WERI-Rb-1 (cell line): ENCODE measurements around the gene IGF2.

Experiments used
- DNase-seq: peaks from one replicate; pipeline ENCODE4 v3.0.0-alpha.2; 2020
- H3K27ac ChIP-seq: fragments of 250-450 bp; sonication (Bioruptor Pico); 2 replicates; pipeline ENCODE4 v1.5.1; 2020; ENCODE audit warnings: mild to moderate bottlenecking, moderate library complexity
- H3K27me3 ChIP-seq: fragments of 250-450 bp; sonication (Bioruptor Pico); 2 replicates; pipeline ENCODE4 v1.5.1; 2021; ENCODE audit warnings: mild to moderate bottlenecking, low read depth, moderate library complexity; ENCODE audit not compliant: insufficient read depth, severe bottlenecking
- H3K36me3 ChIP-seq: fragments of 250-450 bp; sonication (Bioruptor Pico); 2 replicates; pipeline ENCODE4 v1.5.1; 2020; ENCODE audit warnings: mild to moderate bottlenecking, moderate library complexity
- H3K4me3 ChIP-seq: 2 replicates; pipeline ENCODE4 v1.5.1; 2011; ENCODE audit warnings: low read depth, mild to moderate bottlenecking, control low read depth, low read length
- H3K9me3 ChIP-seq: fragments of 250-450 bp; sonication (Bioruptor Pico); 2 replicates; pipeline ENCODE4 v1.5.1; 2021; ENCODE audit warnings: mild to moderate bottlenecking, moderate library complexity; ENCODE audit not compliant: severe bottlenecking
- CTCF ChIP-seq: IDR thresholded peaks from 2 replicates; pipeline ENCODE4 v1.5.1; 2011; ENCODE audit warnings: low read depth, mild to moderate bottlenecking, control low read depth, inconsistent platforms, low read length

Gene IGF2

DNA sequence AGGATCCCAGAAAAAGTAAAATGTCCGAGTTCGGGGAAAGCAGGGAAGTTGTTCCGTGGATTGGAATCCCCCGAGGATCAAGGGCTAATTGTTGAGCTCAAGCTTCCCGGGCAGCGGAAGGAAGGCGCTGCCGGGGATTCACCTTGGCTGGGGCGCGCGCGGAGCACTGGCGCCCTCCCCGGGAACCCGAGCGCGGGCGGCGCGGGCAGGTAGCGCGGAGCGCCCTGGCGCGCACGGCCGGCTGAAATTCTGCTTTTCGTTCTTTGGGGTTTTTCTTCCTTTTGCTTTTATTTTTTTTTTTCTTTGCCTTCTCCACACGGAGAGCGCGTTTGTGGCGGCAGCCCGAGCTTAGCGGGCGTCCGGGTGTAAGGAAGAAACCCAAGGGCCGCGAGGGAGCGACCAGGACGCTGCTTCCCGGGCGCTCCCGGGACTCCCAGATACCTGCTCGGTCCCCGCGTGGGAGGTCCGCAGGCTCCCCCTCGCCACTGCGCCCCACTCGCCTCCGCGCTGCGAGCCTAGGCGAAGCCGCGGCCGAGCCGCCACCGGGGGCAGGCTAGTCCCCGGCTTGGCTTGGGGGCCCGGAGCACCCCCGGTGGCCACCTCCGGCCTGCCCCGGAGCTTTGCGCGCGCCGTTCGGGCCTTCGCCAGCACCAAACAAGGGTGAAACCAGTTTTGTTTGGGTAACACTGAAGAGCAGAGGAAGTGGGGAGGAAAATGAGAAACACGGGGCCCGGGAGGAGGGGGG is 4.8 kb upstream of the IGF2 start:
- Histone ChIP-seq H3K4me3 (no peak overlapping the region), H3K9me3 (no peaks in the 10 kb centered on the region), H3K27ac (no peak overlapping the region), H3K27me3 (peaks cover 93% of the 10 kb centered on the region), H3K36me3 (no peaks in the 10 kb centered on the region)
- 0 out of 2 replicates have a peak, but pooled peaks have one; percentile 10 for TF ChIP-seq CTCF
- no peak for DNase-seq

- Histone ChIP-seq H3K27me3 (peaks cover 92% of the 10 kb centered on the region), H3K36me3 (no peaks in the 10 kb centered on the region), H3K27ac (no peak overlapping the region), H3K4me3 (no peak overlapping the region), H3K9me3 (no peaks in the 10 kb centered on the region)
- no peak for TF ChIP-seq CTCF
- DNase-seq, result no peak
Observed at GRCh38 chr11:2143477-2143798, 4.2 kb upstream of the IGF2 start.

GRCh38 chr11:2142762-2143202 is 3.6 kb upstream of the IGF2 start:
- DNase-seq, result no peak
- Histone ChIP-seq H3K36me3 (no peaks in the 10 kb centered on the region), H3K27me3 (peaks cover 87% of the 10 kb centered on the region), H3K27ac (no peak overlapping the region), H3K4me3 (no peak overlapping the region), H3K9me3 (no peaks in the 10 kb centered on the region)
- TF ChIP-seq CTCF, result no peak

- H3K27me3 ChIP-seq, result peaks cover 87% of the 10 kb centered on the region
- DNase-seq, result no peak
- H3K27ac ChIP-seq, result no peak overlapping the region
- no peaks in the 10 kb centered on the region for H3K36me3 ChIP-seq
- no peaks in the 10 kb centered on the region for H3K9me3 ChIP-seq
- TF ChIP-seq CTCF, result no peak
- H3K4me3 ChIP-seq, result no peak overlapping the region
Observed at GRCh38 chr11:2142300-2142759, 3.1 kb upstream of the IGF2 start.

DNA sequence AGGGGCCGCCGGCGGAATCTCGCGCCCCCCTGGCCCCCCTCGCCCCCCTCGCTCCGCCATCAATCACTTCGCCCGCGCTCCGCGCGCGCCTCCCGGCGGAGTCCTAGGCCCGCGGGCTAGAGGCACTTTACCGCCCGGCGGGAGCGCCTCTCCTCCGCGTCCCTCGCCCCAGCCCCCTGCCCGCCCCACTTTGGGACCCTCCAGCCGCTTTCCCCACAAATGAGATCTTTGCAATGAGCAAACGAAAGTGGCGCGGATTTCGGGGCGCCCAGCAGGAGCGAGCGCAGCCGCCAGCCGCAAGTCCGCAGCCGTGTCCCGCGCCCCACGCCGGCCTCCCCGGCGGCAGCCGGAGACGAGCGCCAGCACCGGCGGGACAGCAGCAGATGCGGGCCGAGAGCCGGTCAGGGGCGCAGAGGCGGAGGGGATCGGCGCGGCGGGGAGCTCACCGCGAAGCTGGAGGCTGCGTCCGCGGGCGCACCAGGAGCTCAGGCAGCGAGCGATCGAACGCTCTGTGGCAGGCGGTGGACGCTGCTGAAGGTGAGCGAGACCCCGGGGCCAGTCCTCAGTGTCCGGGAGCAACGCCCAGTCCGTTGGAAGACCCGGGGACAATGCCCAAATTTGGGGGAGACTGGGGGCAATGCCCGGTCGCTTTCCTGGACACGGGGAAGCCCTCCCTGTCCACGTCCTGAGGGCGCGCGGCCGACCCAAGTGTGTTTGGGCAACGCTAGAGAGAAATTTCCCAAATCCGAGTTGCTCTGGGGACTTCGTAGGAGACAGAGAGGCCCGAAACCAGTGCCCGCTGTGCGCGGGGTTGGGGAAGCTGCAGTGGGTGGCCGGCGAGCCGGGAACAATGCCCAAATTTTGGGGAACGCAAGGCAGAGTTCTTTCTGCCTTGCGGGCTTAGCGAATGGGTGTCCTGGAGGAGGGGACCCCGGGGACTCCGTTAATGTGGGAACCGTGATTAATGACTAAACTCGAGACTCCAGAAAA is 1.5 kb upstream of the IGF2 start:
- Histone ChIP-seq H3K9me3 (no peaks in the 10 kb centered on the region), H3K27me3 (peaks cover 87% of the 10 kb centered on the region), H3K36me3 (no peaks in the 10 kb centered on the region), H3K4me3 (no peak overlapping the region), H3K27ac (no peak overlapping the region)
- no peak for TF ChIP-seq CTCF
- DNase-seq, result no peak
